DND-41 (cell line): Measurements from ENCODE around the gene ARHGAP5.
A peak's percentile ranks its signal among the peaks of the same experiment; 100 is the strongest.

ENCODE experiments used
- ATAC-seq: fragments of 200-7000 bp; cut with Tn5 transposase; 3 replicates; pipeline ENCODE4 v1.9.1; 2021; ENCODE audit warnings: low read depth; ENCODE audit not compliant: insufficient read depth
- DNase-seq: peaks from one replicate; pipeline ENCODE4 v3.0.0-alpha.2; 2020
- H2AFZ ChIP-seq: 2 replicates; pipeline ENCODE4 v1.6.0; 2012; ENCODE audit warnings: low read depth, low read length
- H3K27ac ChIP-seq: 2 replicates; pipeline ENCODE4 v1.5.1; 2012; ENCODE audit warnings: low read length, inconsistent platforms
- H3K27me3 ChIP-seq: fragments of 200-600 bp; sonication (generic); 2 replicates; pipeline ENCODE4 v1.6.0; 2012; ENCODE audit warnings: low read length, mild to moderate bottlenecking, inconsistent platforms; ENCODE audit not compliant: insufficient read depth, poor library complexity
- H3K36me3 ChIP-seq: 2 replicates; pipeline ENCODE4 v1.5.1; 2012; ENCODE audit warnings: low read length, inconsistent platforms; ENCODE audit not compliant: insufficient read depth
- H3K4me1 ChIP-seq: 2 replicates; pipeline ENCODE4 v1.5.1; 2012; ENCODE audit warnings: mild to moderate bottlenecking, low read length; ENCODE audit not compliant: insufficient read depth
- H3K4me2 ChIP-seq: 2 replicates; pipeline ENCODE4 v1.6.0; 2012; ENCODE audit warnings: mild to moderate bottlenecking, moderate library complexity, low read length, inconsistent platforms; ENCODE audit not compliant: insufficient read depth
- H3K4me3 ChIP-seq, 2 experiments: fragments of 200-600 bp in 1 of 2; shearing (Covaris generic) in 1 of 2; 2 replicates each; pipeline ENCODE4 v1.5.1; 2012 to 2016; ENCODE audit warnings: inconsistent platforms in 2 of 2, low read length in 2 of 2, mild to moderate bottlenecking in 2 of 2, low read depth in 1 of 2, moderate library complexity in 1 of 2
- H3K79me2 ChIP-seq: 2 replicates; pipeline ENCODE4 v1.6.0; 2012; ENCODE audit warnings: low read length, inconsistent platforms; ENCODE audit not compliant: insufficient read depth
- H3K9ac ChIP-seq: 2 replicates; pipeline ENCODE4 v1.6.0; 2012; ENCODE audit warnings: low read depth, mild to moderate bottlenecking, inconsistent platforms, low read length, moderate library complexity
- H3K9me3 ChIP-seq: 2 replicates; pipeline ENCODE4 v1.5.1; 2012; ENCODE audit warnings: low read length, moderate library complexity, mild to moderate bottlenecking, inconsistent platforms; ENCODE audit not compliant: insufficient read depth, severe bottlenecking
- H4K20me1 ChIP-seq: 2 replicates; pipeline ENCODE4 v1.6.0; 2012; ENCODE audit warnings: low read length; ENCODE audit not compliant: insufficient read depth
- EZH2 ChIP-seq: IDR thresholded peaks from 3 replicates; pipeline ENCODE4 v1.6.1; 2012; ENCODE audit warnings: borderline replicate concordance, low read depth, mild to moderate bottlenecking, moderate library complexity, low read length, inconsistent platforms; ENCODE audit not compliant: severe bottlenecking
- TF ChIP-seq, protein P1 (sequence below): IDR thresholded peaks from 2 replicates; pipeline ENCODE4 v1.5.1; 2012; ENCODE audit warnings: borderline replicate concordance, low read length, moderate library complexity, mild to moderate bottlenecking; ENCODE audit not compliant: poor library complexity, severe bottlenecking; ENCODE audit errors: extremely low read depth

The ARHGAP5 gene

DNA sequence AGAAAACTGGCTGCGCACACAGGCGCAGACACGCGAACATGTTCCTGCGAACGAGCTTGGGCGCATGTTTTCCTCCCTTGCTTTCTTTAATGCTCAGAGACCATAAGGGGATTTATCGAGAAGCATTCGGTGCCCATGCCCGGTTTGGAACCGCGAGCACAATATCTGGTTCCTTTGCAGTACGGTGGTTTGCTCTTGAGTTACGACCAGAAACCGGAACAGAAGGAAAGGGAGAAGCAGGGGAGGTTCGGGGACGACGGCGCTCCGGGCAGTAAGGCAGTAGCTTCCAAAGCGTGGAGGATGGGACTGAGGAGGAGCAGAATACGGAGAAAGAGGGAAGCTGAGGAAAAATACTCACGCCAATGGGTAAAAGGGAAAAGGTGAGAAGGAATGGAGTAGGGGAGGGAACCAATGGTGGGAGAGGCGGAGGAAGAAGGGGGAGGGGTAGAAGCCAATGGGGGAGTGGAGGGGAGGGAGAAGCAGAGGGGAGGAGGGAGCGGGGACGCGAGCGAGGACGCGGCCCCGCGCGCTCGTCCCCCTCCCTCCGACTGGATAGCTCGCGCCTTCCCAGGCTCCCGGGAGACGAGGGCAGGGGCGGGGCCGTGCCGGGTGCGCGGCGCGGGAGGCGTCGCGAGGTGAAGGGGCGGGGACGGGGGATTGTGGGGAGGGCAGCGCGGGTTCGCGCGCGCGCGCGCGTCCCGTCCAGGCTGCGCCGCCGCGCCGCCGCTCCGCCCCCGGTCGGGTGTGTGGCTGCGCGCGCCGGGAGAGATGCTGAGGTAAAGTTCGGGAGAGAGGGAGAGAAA lies 625 bp upstream of the ARHGAP5 start:
- H4K20me1 ChIP-seq = peaks cover 16% of the 10 kb centered on the region; the same call in 1 of the 2 replicates
- peak; percentile 70 for ATAC-seq
- peak; percentile 95 for DNase-seq
- peak overlapping the region; percentile 74 to 91 for H3K4me3 ChIP-seq
- no peaks in the 10 kb centered on the region for H3K9me3 ChIP-seq
- TF ChIP-seq, protein P1, sequence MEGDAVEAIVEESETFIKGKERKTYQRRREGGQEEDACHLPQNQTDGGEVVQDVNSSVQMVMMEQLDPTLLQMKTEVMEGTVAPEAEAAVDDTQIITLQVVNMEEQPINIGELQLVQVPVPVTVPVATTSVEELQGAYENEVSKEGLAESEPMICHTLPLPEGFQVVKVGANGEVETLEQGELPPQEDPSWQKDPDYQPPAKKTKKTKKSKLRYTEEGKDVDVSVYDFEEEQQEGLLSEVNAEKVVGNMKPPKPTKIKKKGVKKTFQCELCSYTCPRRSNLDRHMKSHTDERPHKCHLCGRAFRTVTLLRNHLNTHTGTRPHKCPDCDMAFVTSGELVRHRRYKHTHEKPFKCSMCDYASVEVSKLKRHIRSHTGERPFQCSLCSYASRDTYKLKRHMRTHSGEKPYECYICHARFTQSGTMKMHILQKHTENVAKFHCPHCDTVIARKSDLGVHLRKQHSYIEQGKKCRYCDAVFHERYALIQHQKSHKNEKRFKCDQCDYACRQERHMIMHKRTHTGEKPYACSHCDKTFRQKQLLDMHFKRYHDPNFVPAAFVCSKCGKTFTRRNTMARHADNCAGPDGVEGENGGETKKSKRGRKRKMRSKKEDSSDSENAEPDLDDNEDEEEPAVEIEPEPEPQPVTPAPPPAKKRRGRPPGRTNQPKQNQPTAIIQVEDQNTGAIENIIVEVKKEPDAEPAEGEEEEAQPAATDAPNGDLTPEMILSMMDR = peak; percentile 5
- no peak for TF ChIP-seq EZH2
- peak overlapping the region; percentile 94 for H3K9ac ChIP-seq
- H2AFZ ChIP-seq = peak overlapping the region; percentile 99
- H3K36me3 ChIP-seq = no peaks in the 10 kb centered on the region; the same call in 1 of the 2 replicates
- H3K4me1 ChIP-seq = peaks cover 33% of the 10 kb centered on the region
- H3K27me3 ChIP-seq = peaks cover 4% of the 10 kb centered on the region
- peak overlapping the region; percentile 86 for H3K27ac ChIP-seq
- H3K4me2 ChIP-seq = peak overlapping the region; percentile 86
- peaks cover 42% of the 10 kb centered on the region for H3K79me2 ChIP-seq

- peaks cover 36% of the 10 kb centered on the region for H3K4me1 ChIP-seq
These were observed 1.1 kb downstream of the ARHGAP5 start for GRCh38 chr14:32078023-32078857.

DNA sequence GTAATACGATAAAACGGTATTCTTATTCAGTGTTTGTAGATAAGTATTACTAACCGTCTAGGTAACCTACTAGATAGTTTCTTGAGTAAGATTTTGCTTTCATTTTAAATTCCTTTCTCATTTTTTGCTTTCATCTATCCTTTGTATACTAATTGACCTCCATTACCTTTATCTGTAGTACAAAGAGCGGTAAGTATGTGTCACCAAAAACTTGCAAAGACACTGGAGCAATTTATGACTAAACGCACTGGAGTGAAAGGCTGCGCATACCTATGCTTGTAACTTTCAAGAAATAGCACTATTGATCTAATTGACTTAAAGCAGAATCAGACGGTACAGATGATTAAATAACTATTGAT lies 1.7 kb downstream of the ARHGAP5 start:
- TF ChIP-seq EZH2 = no peak
- TF ChIP-seq, protein P1 = no peak
- H3K9ac ChIP-seq = peak overlapping the region; percentile 94
- H3K4me1 ChIP-seq = peaks cover 36% of the 10 kb centered on the region
- ATAC-seq (no peak), DNase-seq (no peak)
- H2AFZ ChIP-seq = peak overlapping the region; percentile 86; the same call in 1 of the 2 replicates
- H3K4me3 ChIP-seq = peak overlapping the region; percentile 91 to 95; a peak in 3 of 4 replicates
- H3K36me3 ChIP-seq = no peaks in the 10 kb centered on the region; the same call in 1 of the 2 replicates
- peaks cover 34% of the 10 kb centered on the region for H4K20me1 ChIP-seq
- peaks cover 4% of the 10 kb centered on the region for H3K27me3 ChIP-seq
- peak overlapping the region; percentile 84 for H3K27ac ChIP-seq
- peaks cover 66% of the 10 kb centered on the region for H3K79me2 ChIP-seq
- H3K9me3 ChIP-seq = no peaks in the 10 kb centered on the region
- peak overlapping the region; percentile 83 for H3K4me2 ChIP-seq

More at GRCh38 chr14:32078023-32078857, 1.1 kb downstream of the ARHGAP5 start:
- peaks cover 29% of the 10 kb centered on the region; the same call in 1 of the 2 replicates for H4K20me1 ChIP-seq
- no peaks in the 10 kb centered on the region for H3K9me3 ChIP-seq
- H3K27me3 ChIP-seq = peaks cover 4% of the 10 kb centered on the region
- H3K36me3 ChIP-seq = no peaks in the 10 kb centered on the region; the same call in 1 of the 2 replicates
- peak overlapping the region; percentile 84 for H3K27ac ChIP-seq
- peak overlapping the region; percentile 83 for H3K4me2 ChIP-seq
- peak overlapping the region; percentile 94 for H3K9ac ChIP-seq
- peak; percentile 31 for ATAC-seq
- peaks cover 60% of the 10 kb centered on the region for H3K79me2 ChIP-seq
- peak overlapping the region; percentile 86 for H2AFZ ChIP-seq
- peak; percentile 62 for DNase-seq
- peak overlapping the region; percentile 91 to 95 for H3K4me3 ChIP-seq
- TF ChIP-seq, protein P1 = no peak
- no peak for TF ChIP-seq EZH2
